Pancreas (tissue), 10 donors: ENCODE data around the gene PRKCQ. TPM values are rescaled to one million over a fixed set of nuclear protein-coding genes. Genes with fewer than 3 reads are reported as not detected.

Experiments
- ATAC-seq, 4 donors: fragments of 200-7000 bp; cut with Tn5 transposase; one replicate each; pipeline versions ENCODE4 v1.8.0 to v1.9.1; 2020; ENCODE audit warnings: mild to moderate bottlenecking in 4 of 4, moderate library complexity in 4 of 4
- DNase-seq, 6 donors: peaks; one replicate each; pipeline ENCODE4 v3.0.0-alpha.2; 2020
- FAIRE-seq: peaks from 2 replicates; lab custom pipeline; 2012; peaks lifted over from hg19 to GRCh38; lab: Jason Lieb, UNC
- H3K27ac ChIP-seq, 4 donors: fragments of 200-600 bp; sonication (generic); 1 replicate in 3 of 4; 2 replicates in 1 of 4; pipeline versions ENCODE4 v1.5.0 to v1.8.0; 2020
- H3K27me3 ChIP-seq, 4 donors: fragments of 200-600 bp; one replicate each; pipeline ENCODE4 v1.8.0; 2021
- H3K36me3 ChIP-seq, 3 donors: fragments of 200-600 bp; sonication (generic) in 1 of 3; one replicate each; pipeline versions ENCODE4 v1.5.0 to v1.8.0; 2020 to 2021
- H3K4me1 ChIP-seq, 3 donors: fragments of 200-600 bp; one replicate each; pipeline ENCODE4 v1.8.0; 2021
- H3K4me3 ChIP-seq, 4 donors: fragments of 200-600 bp; sonication (generic) in 2 of 4; one replicate each; pipeline versions ENCODE4 v1.5.0 to v1.8.0; 2020 to 2021
- H3K9me3 ChIP-seq, 4 donors: fragments of 200-600 bp; one replicate each; pipeline ENCODE4 v1.8.0; 2021
- CTCF ChIP-seq, 4 donors: fragments of 200-600 bp; sonication (generic) in 3 of 4; IDR thresholded peaks; one replicate each; pipeline versions ENCODE4 v1.5.0 to v1.8.0; 2021; ENCODE audit warnings: antibody characterized with exemption in 4 of 4
- WGBS, 2 donors: extraction: QIAGEN DNeasy Blood & Tissue Kit; methylation state at CpG; one replicate each; pipeline ENCODE4 v1.1.7; 2013; 5-methylcytosine and 5-hydroxymethylcytosine counted together
- intact Hi-C, 3 donors: fragments of 100-400 bp; cut with DNase I; formaldehyde crosslinking; loops; one replicate each; pipeline versions ENCODE4 v1.11.1 to v1.14.2; 2022
- polyA plus RNA-seq, 2 donors: library from polyadenylated mRNA; stranded (reverse); fragments of 200-250 nt; gene quantifications; one replicate each; pipeline ENCODE4 v1.2.3, GENCODE V29; 2013
- total RNA-seq, 6 donors: library from RNA; stranded (reverse); fragmentation: NEBNext Ultra II Directional in 4 of 6; extraction: Animal tissue kit (Norgen Biotek cat#: 25700) in 4 of 6; gene quantifications; one replicate each; pipeline versions ENCODE4 v1.2.1 to v1.2.4, GENCODE V29; 2021 to 2023
- donor health status: healthy with polysubstance abuse.
- donor health status: DM: no; HTN: no; CAD: no; lungs with moderate emphysema.
- donor health status: DM: no; HTN: no; CAD: no.
- donor health status: control.
- donor health status: control.
- donor health status: Bipolar disorder and iron deficiency.
- donor health status: DM: yes; HTN: yes; CAD: no.
- donor health status: DM: no; HTN: no; CAD: no.
- donor health status: DM: no; HTN: no; CAD: no.
- donor health status: DM: yes; HTN: yes; CAD: no.

PRKCQ gene
- total and polyA plus RNA-seq, 8 donors: 1.4 to 5.2 (median 3.4) TPM

GRCh38 chr10:6562221-6562620 lies 17.9 kb downstream of the PRKCQ start:
- H3K36me3 ChIP-seq: no peaks in the 10 kb centered on the region
- H3K27ac ChIP-seq: no peak overlapping the region
- WGBS, 2 donors: 89% methylated on average over 7 of the region's 7 CpGs
- no peaks in the 10 kb centered on the region for H3K4me1 ChIP-seq
- ATAC-seq: no peak
- no peaks in the 10 kb centered on the region for H3K9me3 ChIP-seq
- FAIRE-seq: no peak
- no peak for DNase-seq
- no peak overlapping the region for H3K4me3 ChIP-seq
- no peaks in the 10 kb centered on the region for H3K27me3 ChIP-seq
- intact Hi-C loops: no loop called here
- no peak for TF ChIP-seq CTCF (IDR thresholded peaks at IDR 0.05)

GRCh38 chr10:6561552-6561951 lies 18.5 kb downstream of the PRKCQ start:
- H3K27ac ChIP-seq: no peak overlapping the region
- no peak for DNase-seq
- no peak for ATAC-seq
- intact Hi-C loops: no loop called here
- no peak for TF ChIP-seq CTCF (IDR thresholded peaks at IDR 0.05)
- no peaks in the 10 kb centered on the region for H3K9me3 ChIP-seq
- no peak overlapping the region for H3K4me3 ChIP-seq
- H3K36me3 ChIP-seq: no peaks in the 10 kb centered on the region
- no peaks in the 10 kb centered on the region for H3K27me3 ChIP-seq
- WGBS, 2 donors: 44 to 46% methylated on average over 4 of the region's 4 CpGs
- no peak for FAIRE-seq
- no peaks in the 10 kb centered on the region for H3K4me1 ChIP-seq

- ATAC-seq (no peak), DNase-seq (no peak), FAIRE-seq (no peak)
- H3K9me3 ChIP-seq: no peaks in the 10 kb centered on the region
- no peaks in the 10 kb centered on the region for H3K36me3 ChIP-seq
- no peaks in the 10 kb centered on the region for H3K4me1 ChIP-seq
- no peak overlapping the region for H3K27ac ChIP-seq
- WGBS, 2 donors: 93% methylated on average over 12 of the region's 12 CpGs
- H3K27me3 ChIP-seq: no peaks in the 10 kb centered on the region
- intact Hi-C loops: no loop called here
- no peak overlapping the region for H3K4me3 ChIP-seq
- TF ChIP-seq CTCF (IDR thresholded peaks at IDR 0.05): no peak
Observed at GRCh38 chr10:6558759-6559461, 21.2 kb downstream of the PRKCQ start.

GRCh38 chr10:6558272-6558671 lies 21.8 kb downstream of the PRKCQ start:
- no peaks in the 10 kb centered on the region for H3K4me1 ChIP-seq
- ATAC-seq: no peak
- WGBS, 2 donors: 82 to 84% methylated on average over 2 of the region's 2 CpGs

More at GRCh38 chr10:6558272-6558671, 21.8 kb downstream of the PRKCQ start:
- no peak overlapping the region for H3K27ac ChIP-seq
- intact Hi-C loops: no loop called here
- H3K36me3 ChIP-seq: no peaks in the 10 kb centered on the region
- H3K4me3 ChIP-seq: no peak overlapping the region
- no peaks in the 10 kb centered on the region for H3K9me3 ChIP-seq
- DNase-seq: no peak
- no peak for TF ChIP-seq CTCF (IDR thresholded peaks at IDR 0.05)
- no peaks in the 10 kb centered on the region for H3K27me3 ChIP-seq
- FAIRE-seq: no peak
